ENCODE data around the gene TRPM7. TPM values are rescaled to one million over a fixed set of nuclear protein-coding genes. Genes with fewer than 3 reads are reported as not detected.

Gene TRPM7
- total and polyA plus RNA-seq, 9 of the 15 experiments (the other 6 are each of a cell fraction or from before 2014, with no cell fraction given) = 12.3 to 59.2 (median 31.5) TPM

GRCh38 chr15:50686469-50687301, at the start of gene TRPM7 (continued):
- no peak for TF ChIP-seq KAT2B (IDR thresholded peaks at IDR 0.05; ENCODE audit: low read depth, low read length)
- no peak for TF ChIP-seq SIX5 (IDR thresholded peaks at IDR 0.05; ENCODE audit: borderline replicate concordance in 1 of 2, insufficient read depth in 1 of 2, low read depth in 1 of 2, low read length in 2 of 2)
- TF ChIP-seq SOX6 (IDR thresholded peaks at IDR 0.05) = no peak
- no peak for TF ChIP-seq SAFB2 (IDR thresholded peaks at IDR 0.05; ENCODE audit: borderline replicate concordance, low read depth, low read length, severe bottlenecking)
- TF ChIP-seq CTCFL (IDR thresholded peaks at IDR 0.05; ENCODE audit: borderline replicate concordance, insufficient read depth, low read depth, low read length, poor library complexity, severe bottlenecking) = no peak
- no peak for TF ChIP-seq RNF219 (CRISPR knock-in tag; IDR thresholded peaks at IDR 0.05)
- TF ChIP-seq ZNF143 (CRISPR knock-in tag; IDR thresholded peaks at IDR 0.05) = no peak
- TF ChIP-seq POU5F1 (IDR thresholded peaks at IDR 0.05; ENCODE audit: borderline replicate concordance, low read depth, low read length, partially characterized antibody) = peak; percentile 10
- no peak for TF ChIP-seq TCF7 (IDR thresholded peaks at IDR 0.05; ENCODE audit: borderline replicate concordance)
- no peak for TF ChIP-seq NUFIP1 (IDR thresholded peaks at IDR 0.05; ENCODE audit: partially characterized antibody)
- peak; percentile 80; the same call in 1 of the 2 replicates for TF ChIP-seq ZNF584 (CRISPR knock-in tag; IDR thresholded peaks at IDR 0.05; ENCODE audit: low read depth)
- no peak for TF ChIP-seq FOXK1 (CRISPR knock-in tag; IDR thresholded peaks at IDR 0.05; ENCODE audit: borderline replicate concordance)
- peak; percentile 88 for TF ChIP-seq POLR2A (conservative IDR thresholded peaks at IDR 0.05)
- peak; percentile 11; the same call in 1 of the 2 replicates for TF ChIP-seq NFE2 (IDR thresholded peaks at IDR 0.05; ENCODE audit: low read depth)
- no peak for TF ChIP-seq IRF9 (tag; IDR thresholded peaks at IDR 0.05)
- no peak for TF ChIP-seq ZNF785 (CRISPR knock-in tag; IDR thresholded peaks at IDR 0.05)
- no peak for TF ChIP-seq DEAF1 (CRISPR knock-in tag; IDR thresholded peaks at IDR 0.05)
- peak; percentile 32; the same call in 1 of the 2 replicates for TF ChIP-seq NR2C1 (IDR thresholded peaks at IDR 0.05)
- TF ChIP-seq NR2C1 (tag; IDR thresholded peaks at IDR 0.05) = peak; percentile 80
- no peak for TF ChIP-seq HSF4 (CRISPR knock-in tag; IDR thresholded peaks at IDR 0.05; ENCODE audit: borderline replicate concordance)
- TF ChIP-seq SP1 (CRISPR knock-in tag; IDR thresholded peaks at IDR 0.05) = peak; percentile 17; the same call in 1 of the 2 replicates
